ENCODE results near the gene FSCN2.
A peak's percentile ranks its signal among the peaks of the same experiment; 100 is the strongest.

FSCN2 gene

GRCh38 chr17:81540676-81541027, 12.5 kb downstream of the FSCN2 start:
- no peak for DNase-seq (ENCODE audit: low spot score)

GRCh38 chr17:81541123-81541522, 12.9 kb downstream of the FSCN2 start:
- no peak for DNase-seq (ENCODE audit: low spot score)

- no peak for DNase-seq (ENCODE audit: low spot score)
These were observed 14.5 kb downstream of the FSCN2 start for GRCh38 chr17:81542431-81543338.

GRCh38 chr17:81543339-81543675, 15.1 kb downstream of the FSCN2 start:
- no peak for DNase-seq (ENCODE audit: low spot score)

GRCh38 chr17:81543756-81544155, 15.6 kb downstream of the FSCN2 start:
- DNase-seq (ENCODE audit: low spot score): no peak

GRCh38 chr17:81544281-81544974, 16.3 kb downstream of the FSCN2 start:
- DNase-seq (ENCODE audit: low spot score): no peak

DNA sequence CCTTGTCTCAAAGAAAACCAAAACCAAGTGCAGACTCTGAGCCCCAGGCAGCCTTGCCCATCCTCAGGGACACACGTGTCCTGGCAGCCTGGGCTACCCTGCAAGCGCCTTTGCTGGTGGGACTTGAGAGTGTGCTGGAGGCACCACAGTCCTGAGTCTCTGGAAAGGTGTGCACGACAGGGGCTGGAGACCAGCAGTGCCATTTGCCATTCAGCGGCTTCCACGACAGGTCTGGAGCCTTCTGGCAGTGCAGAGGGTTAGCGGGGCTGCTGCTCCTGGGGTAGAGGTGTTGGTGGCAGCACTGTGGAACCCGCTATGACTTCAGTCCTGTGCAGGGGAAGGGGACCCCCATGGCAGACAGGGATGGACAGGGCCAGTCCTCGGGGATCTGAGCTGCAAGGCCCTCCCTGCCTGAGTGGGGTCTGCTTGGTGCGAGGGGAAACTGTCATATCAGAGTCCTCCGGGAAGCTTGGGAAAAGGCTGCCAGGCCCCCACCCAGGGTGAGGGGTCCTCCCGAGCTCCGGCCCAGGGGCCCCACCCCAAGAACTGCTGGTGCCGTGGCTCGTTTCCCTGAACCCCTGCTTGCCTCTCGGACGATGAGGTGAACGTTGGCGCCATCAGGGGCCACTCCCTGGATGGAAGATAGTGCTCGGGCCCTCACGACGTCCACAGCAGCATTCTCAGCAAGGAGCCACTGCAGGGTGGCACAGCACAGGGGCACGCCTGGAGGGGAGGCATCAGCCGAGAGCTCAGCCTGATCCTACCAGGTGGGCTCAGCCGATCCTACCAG, 17.2 kb downstream of the FSCN2 start:
- no peak for DNase-seq (ENCODE audit: low spot score)

GRCh38 chr17:81546906-81547613, 18.9 kb downstream of the FSCN2 start:
- DNase-seq (ENCODE audit: low spot score): no peak

- no peak for DNase-seq (ENCODE audit: low spot score)
These were observed 19.4 kb downstream of the FSCN2 start for GRCh38 chr17:81547614-81547982.

- no peak for DNase-seq (ENCODE audit: low spot score)
These were observed 20.9 kb downstream of the FSCN2 start for GRCh38 chr17:81549031-81549557.

GRCh38 chr17:81549826-81550225, 21.6 kb downstream of the FSCN2 start:
- DNase-seq (ENCODE audit: low spot score): no peak

- DNase-seq (ENCODE audit: low spot score): no peak
These were observed 22.1 kb downstream of the FSCN2 start for GRCh38 chr17:81550285-81550684.

DNA sequence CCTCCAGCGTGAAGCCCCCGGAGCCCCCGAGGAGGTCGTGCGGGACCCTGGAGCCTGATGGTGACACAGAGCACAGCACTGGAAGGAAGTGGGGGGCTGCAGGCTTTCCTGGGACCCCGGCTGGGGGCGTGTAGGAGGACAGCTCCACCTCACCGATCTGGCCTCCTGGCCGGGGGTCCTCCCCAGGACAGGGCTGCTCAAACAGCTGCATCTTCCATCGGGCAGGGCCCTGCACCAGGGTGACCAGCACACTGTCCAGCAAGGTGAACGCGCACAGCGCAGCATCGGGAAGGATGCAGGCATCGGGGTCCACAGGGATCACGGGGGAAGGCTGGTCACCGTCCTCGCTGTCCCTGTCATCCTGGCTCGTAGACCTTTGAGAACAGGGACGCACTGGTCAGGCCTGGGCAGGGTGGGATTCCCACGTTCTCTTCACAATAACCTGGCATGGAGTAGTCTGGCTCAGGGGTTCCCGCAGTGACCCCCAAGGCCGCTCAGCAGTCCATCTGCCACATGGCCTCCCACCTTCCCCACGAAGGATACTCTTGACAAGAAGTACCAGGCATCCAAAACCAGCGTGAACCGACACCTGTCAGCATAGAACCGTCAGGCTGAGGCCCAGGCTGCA, 22.8 kb downstream of the FSCN2 start:
- no peak for DNase-seq (ENCODE audit: low spot score)

- DNase-seq (ENCODE audit: low spot score): peak; percentile 71
These were observed 23.5 kb downstream of the FSCN2 start for GRCh38 chr17:81551458-81552243.

DNA sequence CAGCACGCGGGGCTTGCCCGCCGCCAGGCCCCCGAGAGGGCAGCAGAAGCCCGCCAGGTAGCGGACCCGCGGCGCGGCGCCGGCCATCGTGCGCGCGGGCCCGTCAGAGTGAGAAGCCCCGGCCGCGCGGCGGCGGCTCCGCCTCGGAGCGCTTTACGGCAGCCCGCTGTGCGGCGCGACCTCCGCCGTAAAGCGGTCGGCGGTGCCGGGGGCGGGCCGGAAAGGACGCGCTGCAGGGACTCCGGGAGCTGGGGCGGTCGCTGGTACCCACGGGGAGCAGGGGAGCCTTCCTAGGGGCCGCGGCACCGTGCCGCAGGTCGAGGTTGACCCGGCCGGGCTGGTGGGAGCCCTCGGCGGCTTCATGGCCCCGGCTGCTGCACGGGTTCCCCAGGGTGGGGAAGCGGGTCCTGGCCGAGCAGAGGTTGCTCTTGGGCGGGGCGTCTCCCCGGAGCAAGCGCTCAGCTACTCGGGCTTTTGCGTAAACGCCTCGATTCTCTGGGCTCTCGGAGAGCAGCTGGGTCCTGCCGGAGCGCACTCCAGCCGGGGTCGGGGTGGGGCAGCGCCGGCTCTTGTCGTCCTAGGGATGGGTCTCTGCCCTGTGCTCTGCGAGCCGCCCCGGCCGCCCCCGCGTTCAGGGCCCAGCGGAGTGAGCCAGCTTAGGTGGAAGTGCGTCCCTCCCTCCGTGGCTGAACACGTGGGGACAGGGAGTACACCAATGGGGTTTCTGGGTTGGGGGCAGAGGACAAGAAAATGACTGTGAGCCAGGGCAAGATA, 24.3 kb downstream of the FSCN2 start, which contains the start of gene FAAP100:
TSS of gene FAAP100 (minus strand) at position 110 of the 774 bp plus-strand sequence. CDS start at position 87, 23 bp downstream.
- DNase-seq (ENCODE audit: low spot score): peak; percentile 99

GRCh38 chr17:81553018-81553615, 24.9 kb downstream of the FSCN2 start:
- peak; percentile 87 for DNase-seq (ENCODE audit: low spot score)

- no peak for DNase-seq (ENCODE audit: low spot score)
These were observed 25.5 kb downstream of the FSCN2 start for GRCh38 chr17:81553616-81554181.

GRCh38 chr17:81556175-81556691, 28.1 kb downstream of the FSCN2 start:
- no peak for DNase-seq (ENCODE audit: low spot score)

GRCh38 chr17:81556863-81557262, 28.7 kb downstream of the FSCN2 start:
- DNase-seq (ENCODE audit: low spot score): no peak

Measured in iPS-NIHi11 (cell line).